Measurements from ENCODE around the gene PRKD2.

- no peak for TF ChIP-seq CTCF (IDR thresholded peaks at IDR 0.05 in 8 of 11, conservative IDR thresholded peaks at IDR 0.05 in 3 of 11)
- no peak for TF ChIP-seq POLR2A (IDR thresholded peaks at IDR 0.05)
Measured at GRCh38 chr19:46724468-46724867, 7.6 kb upstream of the PRKD2 start.

All from spleen (tissue), 7 donors.